K562 (cell line): ENCODE results near the gene SLC2A4RG. TPM values are rescaled to one million over a fixed set of nuclear protein-coding genes. Genes with fewer than 3 reads are reported as not detected.

Source experiments
- ATF1 ChIP-seq, 2 experiments: fragments of 450-650 bp in 1 of 2; IDR thresholded peaks; 2 replicates each; pipeline ENCODE4 v1.6.1; 2016; ENCODE audit warnings: missing compliant biosample characterization in 1 of 2, missing genetic modification characterization in 1 of 2
- CHCHD3 ChIP-seq: fragments of 250-450 bp; sonication (Bioruptor Pico); IDR thresholded peaks from 2 replicates; pipeline ENCODE4 v2.1.2; 2022; ENCODE audit warnings: mild to moderate bottlenecking
- DPF2 ChIP-seq: fragments of 450-650 bp; IDR thresholded peaks from 2 replicates; pipeline ENCODE4 v1.6.1; 2016
- ERF ChIP-seq: fragments of 450-650 bp; formaldehyde crosslinking; IDR thresholded peaks from 2 replicates; pipeline ENCODE4 v1.4.0; 2020; ENCODE audit warnings: mild to moderate bottlenecking, mixed read lengths
- FOXA3 ChIP-seq, 2 experiments: fragments of 450-650 bp in 1 of 2; sonication (generic) in 1 of 2; formaldehyde crosslinking; IDR thresholded peaks in 1 of 2; conservative IDR thresholded peaks in 1 of 2; 2 replicates each; pipeline versions ENCODE4 v1.4.0 to v1.8.0; 2020 to 2022; ENCODE audit warnings: mild to moderate bottlenecking in 2 of 2, missing genetic modification reagents in 1 of 2
- HLTF ChIP-seq: fragments of 450-650 bp; IDR thresholded peaks from 2 replicates; pipeline ENCODE4 v1.6.1; 2016
- IFI16 ChIP-seq: fragments of 250-450 bp; sonication (Bioruptor Pico); IDR thresholded peaks from 2 replicates; pipeline ENCODE4 v2.1.2; 2022; ENCODE audit warnings: mild to moderate bottlenecking, inconsistent platforms
- LCOR ChIP-seq: sonication (generic); formaldehyde crosslinking; IDR thresholded peaks from 2 replicates; pipeline ENCODE4 v1.8.0; 2022; ENCODE audit warnings: mild to moderate bottlenecking, missing genetic modification reagents
- MED1 ChIP-seq: sonication (generic); formaldehyde crosslinking; IDR thresholded peaks from 2 replicates; pipeline ENCODE4 v1.8.1; 2023; ENCODE audit warnings: missing genetic modification reagents, borderline replicate concordance
- NFIX ChIP-seq: fragments of 250-450 bp; sonication (Bioruptor Pico); IDR thresholded peaks from 2 replicates; pipeline ENCODE4 v1.4.0; 2020; ENCODE audit warnings: low read depth, mild to moderate bottlenecking, moderate library complexity
- NR2C2 ChIP-seq, 2 experiments: fragments of 200-800 bp in 1 of 2; sonication (Bioruptor generic) in 1 of 2; sonication (generic) in 1 of 2; formaldehyde crosslinking in 1 of 2; IDR thresholded peaks; 2 replicates each; pipeline versions ENCODE4 v1.6.1 to v1.8.0; 2016 to 2022; ENCODE audit warnings: mild to moderate bottlenecking in 1 of 2, missing compliant biosample characterization in 1 of 2, missing genetic modification characterization in 1 of 2, missing genetic modification reagents in 1 of 2
- NRF1 ChIP-seq, 2 experiments: fragments of 450-650 bp; IDR thresholded peaks in 1 of 2; conservative IDR thresholded peaks in 1 of 2; 2 replicates each; pipeline ENCODE4 v1.6.1; 2014; ENCODE audit warnings: mild to moderate bottlenecking in 2 of 2
- PCBP2 ChIP-seq: fragments of 200-400 bp; formaldehyde crosslinking; IDR thresholded peaks from 2 replicates; pipeline ENCODE4 v1.6.1; 2018; ENCODE audit warnings: low read length, low read depth, mild to moderate bottlenecking, moderate library complexity; ENCODE audit not compliant: poor library complexity, severe bottlenecking
- TARDBP ChIP-seq: fragments of 450-650 bp; IDR thresholded peaks from 2 replicates; pipeline ENCODE4 v1.6.1; 2016
- TEAD4 ChIP-seq, 2 experiments: sonication (generic) in 1 of 2; formaldehyde crosslinking in 1 of 2; IDR thresholded peaks; 2 replicates each; pipeline versions ENCODE4 v1.6.1 to v1.8.0; 2012 to 2022; ENCODE audit warnings: borderline replicate concordance in 1 of 2, inconsistent platforms in 1 of 2, low read length in 1 of 2, mild to moderate bottlenecking in 1 of 2, missing genetic modification reagents in 1 of 2
- U2AF1 ChIP-seq: fragments of 200-400 bp; formaldehyde crosslinking; optimal IDR thresholded peaks from 2 replicates; pipeline ENCODE3; 2017; ENCODE audit warnings: mild to moderate bottlenecking, low read depth, low read length, moderate library complexity
- ZNF184 ChIP-seq: sonication (generic); formaldehyde crosslinking; IDR thresholded peaks from 2 replicates; pipeline ENCODE4 v1.5.0; 2020; ENCODE audit warnings: missing genetic modification reagents
- ZNF696 ChIP-seq: fragments of 250-450 bp; sonication (Bioruptor Pico); conservative IDR thresholded peaks from 2 replicates; pipeline ENCODE4 v1.4.0; 2020; ENCODE audit warnings: mild to moderate bottlenecking, moderate library complexity
- polyA plus RNA-seq, 8 experiments: library from polyadenylated mRNA; depleted of rRNA in 4 of 8; stranded (reverse) in 5 of 8; unstranded in 3 of 8; fragments of >200 nt; fragmentation: Nextera tagmentation in 2 of 8; fragmentation: Illumina TruSeq in 1 of 8; extraction: Ambion mirVana in 2 of 8; extraction: Trizol in 1 of 8; gene quantifications; 2 replicates each; pipeline versions ENCODE4 v1.2.1 to v1.2.3, GENCODE V29; 2011 to 2014; ENCODE audit warnings: inconsistent platforms in 1 of 8, missing spikeins in 1 of 8
- total RNA-seq, 7 experiments: library from RNA; depleted of rRNA in 6 of 7; stranded (reverse); fragments of >200 nt in 6 of 7; fragmentation: Illumina TruSeq in 2 of 7; extraction: Trizol in 2 of 7; gene quantifications; 2 replicates each; pipeline versions ENCODE4 v1.2.1 to v1.2.3, GENCODE V29; 2011 to 2021; ENCODE audit warnings: low replicate concordance in 1 of 7
- TF ChIP-seq, protein P1 (sequence below): fragments of 450-650 bp; IDR thresholded peaks from 2 replicates; pipeline ENCODE4 v1.6.1; 2016
- TF ChIP-seq, protein P2 (sequence below): sonication (generic); formaldehyde crosslinking; IDR thresholded peaks from 2 replicates; pipeline ENCODE4 v1.8.1; 2023; ENCODE audit warnings: mild to moderate bottlenecking, missing genetic modification reagents
- TF ChIP-seq, protein P3 (sequence below): IDR thresholded peaks from 2 replicates; pipeline ENCODE4 v1.6.1; 2016; ENCODE audit warnings: missing genetic modification characterization, missing compliant biosample characterization
- TF ChIP-seq, protein P4 (sequence below): IDR thresholded peaks from 2 replicates; pipeline ENCODE4 v1.6.1; 2011; ENCODE audit not compliant: insufficient read length; ENCODE audit errors: extremely low read depth

Gene SLC2A4RG
- total and polyA plus RNA-seq, 9 of the 15 experiments (the other 6 are each of a cell fraction or from before 2014, with no cell fraction given): 0.34 to 97.3 (median 26.5) TPM

DNA sequence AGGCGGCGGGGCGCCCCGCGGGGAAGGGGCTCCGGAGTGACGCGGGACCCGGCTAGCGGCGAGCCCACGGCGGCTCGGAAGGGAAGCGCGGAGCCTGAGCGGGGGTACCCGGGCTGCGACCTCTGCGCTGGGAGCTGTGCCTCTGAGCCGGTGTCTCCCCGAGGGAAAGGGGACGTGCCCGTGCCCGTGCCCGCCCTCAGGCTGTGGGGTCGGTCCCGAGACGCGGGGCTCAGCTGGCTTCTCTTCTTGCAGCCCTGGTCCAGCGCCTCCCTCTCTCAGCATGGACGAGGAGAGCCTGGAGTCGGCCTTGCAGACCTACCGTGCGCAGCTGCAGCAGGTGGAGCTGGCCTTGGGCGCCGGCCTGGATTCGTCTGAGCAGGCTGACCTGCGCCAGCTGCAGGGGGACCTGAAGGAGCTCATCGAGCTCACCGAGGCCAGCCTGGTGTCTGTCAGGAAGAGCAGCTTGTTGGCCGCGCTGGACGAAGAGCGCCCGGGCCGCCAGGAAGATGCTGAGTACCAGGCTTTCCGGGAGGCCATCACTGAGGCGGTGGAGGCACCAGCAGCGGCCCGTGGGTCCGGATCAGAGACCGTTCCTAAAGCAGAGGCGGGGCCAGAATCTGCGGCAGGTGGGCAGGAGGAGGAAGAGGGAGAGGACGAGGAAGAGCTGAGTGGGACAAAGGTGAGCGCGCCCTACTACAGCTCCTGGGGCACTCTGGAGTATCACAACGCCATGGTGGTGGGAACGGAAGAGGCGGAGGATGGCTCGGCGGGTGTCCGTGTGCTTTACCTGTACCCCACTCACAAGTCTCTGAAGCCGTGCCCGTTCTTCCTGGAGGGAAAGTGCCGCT, 31.1 kb upstream of the SLC2A4RG start (continued):
- TF ChIP-seq, protein P1, sequence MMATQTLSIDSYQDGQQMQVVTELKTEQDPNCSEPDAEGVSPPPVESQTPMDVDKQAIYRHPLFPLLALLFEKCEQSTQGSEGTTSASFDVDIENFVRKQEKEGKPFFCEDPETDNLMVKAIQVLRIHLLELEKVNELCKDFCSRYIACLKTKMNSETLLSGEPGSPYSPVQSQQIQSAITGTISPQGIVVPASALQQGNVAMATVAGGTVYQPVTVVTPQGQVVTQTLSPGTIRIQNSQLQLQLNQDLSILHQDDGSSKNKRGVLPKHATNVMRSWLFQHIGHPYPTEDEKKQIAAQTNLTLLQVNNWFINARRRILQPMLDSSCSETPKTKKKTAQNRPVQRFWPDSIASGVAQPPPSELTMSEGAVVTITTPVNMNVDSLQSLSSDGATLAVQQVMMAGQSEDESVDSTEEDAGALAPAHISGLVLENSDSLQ: no peak
- no peak for TF ChIP-seq LCOR
- TF ChIP-seq, protein P2, sequence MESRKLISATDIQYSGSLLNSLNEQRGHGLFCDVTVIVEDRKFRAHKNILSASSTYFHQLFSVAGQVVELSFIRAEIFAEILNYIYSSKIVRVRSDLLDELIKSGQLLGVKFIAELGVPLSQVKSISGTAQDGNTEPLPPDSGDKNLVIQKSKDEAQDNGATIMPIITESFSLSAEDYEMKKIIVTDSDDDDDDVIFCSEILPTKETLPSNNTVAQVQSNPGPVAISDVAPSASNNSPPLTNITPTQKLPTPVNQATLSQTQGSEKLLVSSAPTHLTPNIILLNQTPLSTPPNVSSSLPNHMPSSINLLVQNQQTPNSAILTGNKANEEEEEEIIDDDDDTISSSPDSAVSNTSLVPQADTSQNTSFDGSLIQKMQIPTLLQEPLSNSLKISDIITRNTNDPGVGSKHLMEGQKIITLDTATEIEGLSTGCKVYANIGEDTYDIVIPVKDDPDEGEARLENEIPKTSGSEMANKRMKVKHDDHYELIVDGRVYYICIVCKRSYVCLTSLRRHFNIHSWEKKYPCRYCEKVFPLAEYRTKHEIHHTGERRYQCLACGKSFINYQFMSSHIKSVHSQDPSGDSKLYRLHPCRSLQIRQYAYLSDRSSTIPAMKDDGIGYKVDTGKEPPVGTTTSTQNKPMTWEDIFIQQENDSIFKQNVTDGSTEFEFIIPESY (CRISPR knock-in tag): peak; percentile 30; the same call in 1 of the 2 replicates
- TF ChIP-seq, protein P3, sequence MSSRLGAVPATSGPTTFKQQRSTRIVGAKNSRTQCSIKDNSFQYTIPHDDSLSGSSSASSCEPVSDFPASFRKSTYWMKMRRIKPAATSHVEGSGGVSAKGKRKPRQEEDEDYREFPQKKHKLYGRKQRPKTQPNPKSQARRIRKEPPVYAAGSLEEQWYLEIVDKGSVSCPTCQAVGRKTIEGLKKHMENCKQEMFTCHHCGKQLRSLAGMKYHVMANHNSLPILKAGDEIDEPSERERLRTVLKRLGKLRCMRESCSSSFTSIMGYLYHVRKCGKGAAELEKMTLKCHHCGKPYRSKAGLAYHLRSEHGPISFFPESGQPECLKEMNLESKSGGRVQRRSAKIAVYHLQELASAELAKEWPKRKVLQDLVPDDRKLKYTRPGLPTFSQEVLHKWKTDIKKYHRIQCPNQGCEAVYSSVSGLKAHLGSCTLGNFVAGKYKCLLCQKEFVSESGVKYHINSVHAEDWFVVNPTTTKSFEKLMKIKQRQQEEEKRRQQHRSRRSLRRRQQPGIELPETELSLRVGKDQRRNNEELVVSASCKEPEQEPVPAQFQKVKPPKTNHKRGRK (tag): no peak
- TF ChIP-seq IFI16 (CRISPR knock-in tag): no peak
- TF ChIP-seq ATF1 (CRISPR knock-in tag; IDR thresholded peaks at IDR 0.05): no peak
- no peak for TF ChIP-seq ATF1 (tag; IDR thresholded peaks at IDR 0.05)
- TF ChIP-seq TEAD4 (IDR thresholded peaks at IDR 0.05; ENCODE audit: low read length): no peak
- 0 out of 2 replicates have a peak, but pooled peaks have one; percentile 28 for TF ChIP-seq TEAD4 (CRISPR knock-in tag; IDR thresholded peaks at IDR 0.05; ENCODE audit: borderline replicate concordance)
- TF ChIP-seq, protein P4, sequence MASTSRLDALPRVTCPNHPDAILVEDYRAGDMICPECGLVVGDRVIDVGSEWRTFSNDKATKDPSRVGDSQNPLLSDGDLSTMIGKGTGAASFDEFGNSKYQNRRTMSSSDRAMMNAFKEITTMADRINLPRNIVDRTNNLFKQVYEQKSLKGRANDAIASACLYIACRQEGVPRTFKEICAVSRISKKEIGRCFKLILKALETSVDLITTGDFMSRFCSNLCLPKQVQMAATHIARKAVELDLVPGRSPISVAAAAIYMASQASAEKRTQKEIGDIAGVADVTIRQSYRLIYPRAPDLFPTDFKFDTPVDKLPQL: no peak
- no peak for TF ChIP-seq DPF2
- TF ChIP-seq MED1: peak; percentile 73; the same call in 1 of the 2 replicates
- 0 out of 2 replicates have a peak, but pooled peaks have one; percentile 24 for TF ChIP-seq NR2C2 (CRISPR knock-in tag; IDR thresholded peaks at IDR 0.05)
- TF ChIP-seq NR2C2 (tag; IDR thresholded peaks at IDR 0.05): no peak
- TF ChIP-seq ERF (CRISPR knock-in tag): no peak
- no peak for TF ChIP-seq CHCHD3 (CRISPR knock-in tag)
- no peak for TF ChIP-seq HLTF
- TF ChIP-seq NRF1 (conservative IDR thresholded peaks at IDR 0.05 in 1 of 2, IDR thresholded peaks at IDR 0.05 in 1 of 2): peak; percentile 66 to 75
- TF ChIP-seq TARDBP: no peak
- no peak for TF ChIP-seq U2AF1
- no peak for TF ChIP-seq NFIX (CRISPR knock-in tag)
- peak in 1 of 2 experiments; percentile 45; a peak in 1 of 4 replicates for TF ChIP-seq FOXA3 (CRISPR knock-in tag; conservative IDR thresholded peaks at IDR 0.05 in 1 of 2, IDR thresholded peaks at IDR 0.05 in 1 of 2)
- TF ChIP-seq ZNF184: no peak
- no peak for TF ChIP-seq PCBP2
- TF ChIP-seq ZNF696 (CRISPR knock-in tag): no peak
